ENCODE data around the gene ATP6V0E1.
"Not testable (repeated sequence)": the region's sequence is repeated elsewhere in the genome, so short reads cannot be mapped to it uniquely, and the experiment has no call there.

Gene ATP6V0E1

DNA sequence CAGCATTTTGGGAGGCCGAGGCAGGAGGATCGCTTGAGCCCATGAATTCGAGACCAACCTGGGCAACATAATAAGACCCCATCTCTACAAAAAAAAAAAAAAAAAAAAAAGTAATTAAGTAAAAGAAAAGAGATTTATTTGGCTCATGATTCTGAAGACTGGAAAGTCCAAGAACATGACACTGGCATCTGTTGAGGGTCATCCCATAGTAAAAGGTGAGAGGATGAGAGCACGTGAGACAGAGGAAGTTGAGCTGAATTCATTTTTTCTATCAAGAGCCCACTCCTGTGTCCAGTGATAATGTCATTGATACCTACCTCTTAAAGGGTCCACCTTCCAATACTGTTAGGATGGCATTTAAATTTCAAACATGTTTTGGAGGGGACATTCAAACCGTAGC lies 92.4 kb downstream of the ATP6V0E1 start:
- no peak for DNase-seq (ENCODE audit: low read depth in 3 of 3)

DNA sequence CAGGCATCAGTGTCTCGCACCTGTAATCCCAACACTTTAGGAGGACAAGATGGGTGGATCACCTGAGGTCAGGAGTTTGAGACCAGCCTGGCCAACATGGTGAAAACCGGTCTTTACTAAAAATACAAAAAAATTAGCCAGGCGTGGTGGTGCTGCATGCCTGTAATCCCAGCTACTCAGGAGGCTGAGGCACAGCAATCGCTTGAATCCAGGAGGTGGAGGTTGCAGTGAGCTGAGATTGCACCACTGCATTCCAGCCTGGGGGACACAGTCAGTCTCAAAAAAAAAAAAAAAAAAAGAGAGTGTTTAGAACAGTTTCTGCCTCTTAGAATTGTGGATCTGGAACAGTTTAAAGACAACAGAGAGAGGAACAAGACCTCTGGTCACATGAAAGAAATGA lies 92.9 kb downstream of the ATP6V0E1 start:
- DNase-seq (ENCODE audit: low read depth in 3 of 3), result not testable (repeated sequence)

DNA sequence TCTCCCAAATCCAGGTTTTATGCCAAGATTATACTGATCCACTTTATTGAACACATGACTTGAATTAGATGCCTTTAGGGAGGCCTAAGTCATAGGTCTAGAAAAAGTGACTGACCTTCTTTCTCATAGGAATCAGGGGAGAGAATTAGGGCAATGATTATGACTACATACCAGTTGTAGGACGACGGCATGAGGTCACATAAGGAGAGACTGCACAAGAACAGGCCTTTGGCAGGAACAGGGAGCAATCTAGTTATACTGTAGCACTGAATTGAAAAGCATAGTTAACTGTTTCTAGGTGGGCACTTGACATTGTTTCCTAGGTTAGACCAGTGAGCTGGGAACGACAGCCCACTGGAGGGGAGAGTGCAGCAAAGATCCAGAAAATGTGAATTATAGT lies 95.3 kb downstream of the ATP6V0E1 start:
- DNase-seq (ENCODE audit: low read depth in 3 of 3), result no peak
